ENCODE measurements around the gene USP15.

GRCh38 chr12:62308201-62308600, 48.0 kb downstream of the USP15 start:
- TF ChIP-seq EZH2 (optimal IDR thresholded peaks at IDR 0.05; ENCODE audit: low read depth, low read length) (no peak), CTCF (IDR thresholded peaks at IDR 0.05; ENCODE audit: low read length) (no peak), EZH2phosphoT487 (IDR thresholded peaks at IDR 0.05; ENCODE audit: low read length) (no peak)

All from MM.1S (cell line).